Measurements from ENCODE around the gene ZDHHC14.

The ZDHHC14 gene

DNA sequence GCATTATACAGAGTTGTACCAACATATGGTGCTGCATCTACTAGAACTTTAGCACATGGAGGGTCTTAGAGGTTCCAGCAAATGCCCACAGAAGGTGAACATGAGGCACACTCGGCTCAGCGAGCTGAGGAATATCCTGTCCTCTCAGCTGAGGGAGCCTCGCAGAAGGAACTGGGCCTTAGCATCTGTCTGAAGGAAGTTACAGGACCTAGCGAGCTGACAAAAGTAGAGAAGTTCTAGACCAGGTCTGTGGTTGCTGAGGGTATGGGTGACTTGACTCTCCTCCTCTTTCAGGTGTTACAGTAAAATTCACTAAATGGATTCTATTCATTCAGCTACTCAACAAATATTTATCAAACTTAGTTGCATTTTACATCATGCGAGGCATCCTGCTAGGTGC is 157.2 kb downstream of the ZDHHC14 start:
- no peak for DNase-seq

DNA sequence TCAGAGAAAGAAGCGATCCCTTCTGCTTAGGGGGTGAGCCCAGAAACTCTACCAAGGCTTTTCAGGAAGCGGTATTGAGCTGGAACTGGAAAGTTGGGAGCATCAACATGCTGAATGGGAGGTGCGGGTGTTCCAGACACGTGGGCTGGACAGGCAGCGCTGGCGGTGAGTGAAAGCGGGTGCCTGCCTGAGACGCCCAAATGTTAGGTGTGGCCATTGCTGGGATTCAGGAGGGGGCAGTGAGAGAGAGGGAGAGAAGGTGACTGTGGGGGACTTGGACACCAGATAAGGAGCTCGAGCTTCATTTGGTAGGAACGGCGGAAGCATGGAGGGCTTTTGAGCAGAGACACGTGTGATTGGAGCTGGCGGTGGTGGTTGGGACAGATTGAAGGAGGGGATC is 157.7 kb downstream of the ZDHHC14 start:
- DNase-seq, result no peak

DNA sequence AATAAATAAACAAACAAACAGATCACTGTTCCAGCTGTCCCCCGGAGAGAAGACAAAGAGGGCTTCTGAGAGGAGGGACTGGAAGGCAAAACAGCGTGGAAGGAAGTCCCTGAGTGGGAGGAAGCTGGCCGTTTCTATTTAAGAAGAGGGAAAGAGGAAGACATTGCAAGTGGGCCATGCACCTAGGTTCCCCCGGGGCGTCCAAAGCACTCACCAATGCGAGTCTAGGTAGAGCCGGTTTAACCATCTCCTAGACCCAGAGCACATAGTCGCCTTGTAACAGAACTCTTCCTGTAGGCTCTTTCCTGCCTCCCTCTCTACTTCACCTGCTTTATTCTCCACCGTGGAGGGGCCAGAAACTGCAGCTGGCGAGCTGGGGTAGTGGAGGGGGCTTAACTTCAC is 158.4 kb downstream of the ZDHHC14 start:
- no peak for DNase-seq

DNA sequence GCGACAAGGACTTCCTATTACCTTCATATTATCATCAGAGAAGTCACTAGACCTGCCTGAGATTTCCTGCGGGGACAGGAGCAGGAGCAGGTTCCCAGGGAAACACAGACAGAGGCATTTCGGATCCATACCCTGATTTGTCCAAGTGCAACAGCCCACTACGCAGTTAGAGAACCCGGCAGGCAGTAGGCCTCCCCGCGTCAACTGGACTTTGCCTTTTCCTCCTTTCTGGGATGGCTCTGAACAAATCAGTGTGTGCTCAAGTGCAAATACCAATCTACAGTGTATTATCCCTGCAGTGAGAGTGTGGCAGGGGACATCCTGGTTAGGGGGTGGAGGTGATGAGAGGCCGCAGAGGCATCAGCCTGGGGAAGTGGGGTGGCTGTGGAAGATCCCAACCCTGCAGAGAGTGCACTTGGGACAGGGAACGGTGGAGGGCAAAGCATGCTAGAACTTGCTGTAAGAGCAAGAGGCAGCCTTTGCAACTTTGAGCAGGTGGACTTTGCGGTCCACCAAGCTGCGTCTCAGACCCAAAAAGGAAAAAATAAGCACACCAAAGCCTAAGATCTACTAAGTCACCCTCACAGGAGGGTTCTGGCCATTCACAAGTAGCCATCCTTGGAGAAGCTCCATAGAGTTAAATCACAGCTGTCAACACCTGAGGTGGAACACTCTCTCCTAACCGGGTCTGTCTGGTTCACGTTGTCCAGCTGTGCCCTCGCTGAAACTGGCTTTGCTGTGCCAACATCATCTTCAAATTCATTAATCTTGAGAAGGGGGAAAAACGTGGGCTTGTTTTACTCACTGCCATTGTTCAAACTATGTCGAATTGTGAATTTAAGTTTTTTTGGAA is 159.1 kb downstream of the ZDHHC14 start:
- no peak for DNase-seq

DNA sequence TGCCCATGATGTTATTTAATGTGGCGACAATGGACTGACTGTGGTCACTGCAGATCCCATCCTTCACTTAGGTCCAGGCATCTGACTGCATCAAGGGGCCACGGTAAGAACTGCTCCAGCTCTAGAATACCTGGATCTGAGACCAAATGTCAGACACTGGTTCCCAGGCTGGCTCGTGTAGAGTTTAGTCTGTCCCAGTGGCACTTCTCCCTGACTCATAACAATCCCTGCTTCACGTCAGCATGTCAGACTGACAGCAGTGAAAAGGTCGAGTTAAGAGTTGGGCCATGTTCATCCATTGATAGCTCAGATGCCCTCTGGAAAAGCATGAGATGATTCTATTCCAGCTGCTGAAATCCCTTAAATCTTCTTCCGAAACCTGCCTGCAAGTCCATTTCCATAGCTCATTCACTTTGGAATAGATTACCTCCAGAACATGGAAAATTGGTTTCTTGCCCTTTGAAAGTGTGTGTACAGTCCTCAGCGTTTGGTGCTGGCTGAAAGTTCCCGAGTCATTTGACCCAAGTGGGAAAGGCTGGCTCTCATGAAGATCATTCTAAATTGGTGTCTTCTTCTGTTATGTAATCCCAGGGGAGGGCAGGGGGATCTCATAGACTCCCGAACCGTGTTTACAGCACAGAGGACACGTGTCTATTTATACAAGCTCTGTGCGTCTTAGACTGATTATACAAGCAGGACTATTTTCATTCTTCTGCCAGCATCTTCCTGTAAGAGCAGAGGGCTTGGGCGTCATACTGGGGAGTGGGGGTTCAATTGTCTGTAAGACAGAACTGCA is 160.8 kb downstream of the ZDHHC14 start:
- DNase-seq, result no peak

DNA sequence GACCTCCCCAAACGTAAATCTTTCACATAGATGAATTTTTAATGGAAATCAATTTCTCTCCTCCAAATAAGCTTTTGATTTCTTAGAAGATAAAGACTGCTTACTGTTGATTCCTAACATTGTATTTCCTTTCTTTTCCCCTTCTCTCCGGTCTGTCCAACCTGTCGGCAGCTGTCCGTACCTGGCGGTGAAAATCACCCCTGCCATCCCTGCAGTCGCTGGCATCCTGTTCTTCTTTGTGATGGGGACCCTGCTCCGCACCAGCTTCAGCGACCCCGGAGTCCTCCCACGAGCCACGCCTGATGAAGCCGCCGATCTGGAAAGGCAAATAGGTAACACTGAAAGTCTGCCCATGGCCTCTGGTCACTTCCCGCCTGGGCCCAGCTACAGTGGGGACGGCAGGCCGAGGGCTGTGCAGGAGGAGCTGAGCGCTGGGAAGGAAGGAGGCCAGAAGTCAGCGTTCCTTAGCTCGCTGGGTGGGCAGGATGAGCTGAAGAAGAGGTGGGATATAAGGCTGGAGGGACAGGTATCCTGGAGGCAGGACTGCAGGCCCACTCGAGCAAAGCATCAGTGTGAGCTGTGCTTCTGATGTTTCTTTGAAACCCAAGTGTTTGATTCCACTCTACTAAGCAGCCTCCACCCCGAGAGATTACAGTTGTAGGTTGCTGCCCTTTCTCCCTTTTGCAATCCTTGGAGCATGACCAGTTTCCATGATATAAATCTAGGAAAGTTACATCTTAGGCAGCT is 161.6 kb downstream of the ZDHHC14 start:
- DNase-seq, result no peak

DNA sequence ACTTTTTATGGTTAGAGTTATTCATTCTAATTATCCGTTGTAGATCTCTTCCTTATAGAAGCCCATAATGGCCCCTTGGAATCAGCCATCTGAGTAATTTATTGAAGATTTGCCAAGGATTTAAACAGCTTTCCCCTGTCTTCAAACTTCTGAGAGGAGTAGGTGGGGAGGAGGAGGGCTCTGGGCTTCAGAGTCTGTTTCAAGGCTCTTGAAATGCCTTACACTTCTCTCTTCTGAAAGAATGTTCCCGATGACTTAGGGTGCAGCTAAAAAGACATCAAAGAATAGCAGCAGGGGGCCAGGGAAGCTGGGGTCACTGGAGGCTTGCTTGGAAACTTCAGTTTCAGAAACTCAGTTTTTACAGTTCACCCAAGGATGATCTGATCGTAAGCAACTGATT is 165.3 kb downstream of the ZDHHC14 start:
- DNase-seq, result no peak

DNA sequence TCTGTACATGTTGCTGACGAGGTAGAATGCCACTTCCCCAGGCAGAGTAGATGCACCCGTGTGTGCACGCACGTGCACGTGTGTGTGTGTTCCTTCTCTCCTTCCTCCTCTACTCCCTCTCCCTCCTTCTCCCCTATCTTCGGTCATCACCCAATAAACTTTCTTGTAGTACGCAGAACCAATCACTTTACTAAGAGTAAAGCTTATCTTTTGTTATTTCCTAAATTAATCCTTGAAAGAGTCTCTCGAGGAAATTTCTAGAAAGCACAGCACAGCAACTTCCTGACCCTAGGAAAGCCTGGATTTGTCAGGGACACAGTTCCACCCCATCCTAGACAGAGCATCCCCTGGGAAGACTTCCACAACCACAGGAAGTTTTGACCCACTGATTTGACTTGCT is 166.1 kb downstream of the ZDHHC14 start:
- DNase-seq, result no peak

DNA sequence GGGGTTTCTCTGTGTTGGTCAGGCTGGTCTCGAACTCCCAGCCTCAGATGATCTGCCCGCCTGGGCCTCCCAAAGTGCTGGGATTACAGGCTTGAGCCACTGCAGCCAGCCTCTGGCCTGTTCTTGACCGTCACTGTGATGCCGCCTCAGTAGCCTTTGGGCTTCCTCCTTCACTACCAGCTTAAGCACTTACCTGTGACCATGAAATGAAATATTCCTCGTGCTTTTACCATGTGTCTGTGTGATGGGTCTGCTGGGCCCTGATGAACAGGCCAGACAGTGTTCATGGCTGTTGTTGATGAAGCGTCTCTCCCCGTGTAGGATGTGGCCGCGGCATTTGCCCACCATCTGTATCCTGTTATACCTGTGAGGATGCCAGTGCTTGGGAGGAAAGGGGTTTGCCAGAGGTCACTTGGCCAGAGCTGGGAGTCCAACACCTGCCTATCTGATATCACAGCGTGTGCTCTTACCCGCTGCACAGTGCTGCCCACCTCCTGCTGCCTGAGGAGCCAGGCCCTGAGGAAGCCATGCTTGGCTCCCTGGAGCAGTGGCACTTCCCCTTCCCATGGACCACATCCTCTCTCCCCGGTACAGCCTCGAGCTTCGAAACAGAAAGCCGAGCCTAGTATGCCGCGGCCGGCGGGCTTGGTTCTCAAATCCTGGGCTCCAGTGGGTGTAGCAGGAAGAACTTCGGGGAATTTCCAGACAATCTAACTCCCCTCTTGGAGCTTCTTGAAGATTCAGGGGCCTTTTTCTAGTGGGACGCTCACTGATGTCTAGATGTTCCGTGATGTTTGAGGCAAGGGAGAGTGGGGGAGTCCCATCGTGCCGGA is 167.9 kb downstream of the ZDHHC14 start:
- no peak for DNase-seq

DNA sequence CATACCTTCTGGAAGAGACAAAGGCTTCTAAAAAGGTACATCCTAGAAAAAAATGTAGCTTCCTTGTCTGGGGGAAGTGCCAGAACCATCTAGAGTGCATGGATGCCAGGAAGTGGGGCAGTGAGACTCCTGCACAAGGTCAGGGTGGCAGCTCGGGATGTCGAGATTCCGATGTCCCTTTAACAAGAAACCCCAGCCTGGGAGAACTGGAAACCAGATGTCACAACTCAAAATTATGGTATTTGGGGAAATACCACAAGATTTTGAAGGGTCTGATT is 168.4 kb downstream of the ZDHHC14 start:
- no peak for DNase-seq

DNA sequence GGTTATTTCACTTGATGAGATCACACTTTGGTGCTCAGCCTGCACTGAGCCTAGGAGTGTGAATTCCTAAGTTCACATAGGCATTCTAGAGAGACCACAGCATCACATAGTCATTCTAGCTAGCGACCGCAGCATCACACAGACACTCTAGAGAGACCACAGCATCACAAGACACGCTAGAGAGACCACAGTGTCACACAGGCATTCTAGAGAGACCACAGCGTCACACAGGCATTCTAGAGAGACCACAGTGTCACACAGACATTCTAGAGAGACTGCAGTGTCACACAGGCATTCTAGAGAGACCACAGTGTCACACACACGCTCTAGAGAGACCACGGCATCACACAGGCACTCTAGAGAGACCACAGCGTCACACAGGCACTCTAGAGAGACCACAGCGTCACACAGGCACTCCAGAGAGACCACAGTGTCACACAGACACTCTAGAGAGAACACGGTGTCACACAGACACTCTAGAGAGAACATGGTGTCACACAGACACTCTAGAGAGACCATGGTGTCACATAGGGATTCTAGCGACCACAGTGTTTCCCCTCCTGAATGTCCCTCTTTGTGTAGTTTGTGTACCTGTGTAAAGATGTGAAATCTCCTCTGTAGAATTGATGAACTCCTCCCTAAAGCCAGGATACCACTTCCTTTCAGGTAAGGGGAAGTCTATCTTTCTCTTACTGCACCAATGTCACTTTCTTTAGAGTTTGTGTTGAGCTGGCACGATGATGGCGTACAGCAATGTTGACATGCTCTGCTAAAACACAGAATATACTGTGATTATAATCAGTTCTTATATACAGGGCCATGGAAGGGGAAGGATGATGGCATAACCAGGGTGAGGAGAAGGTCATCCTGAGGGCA is 169.4 kb downstream of the ZDHHC14 start:
- DNase-seq, result no peak

DNA sequence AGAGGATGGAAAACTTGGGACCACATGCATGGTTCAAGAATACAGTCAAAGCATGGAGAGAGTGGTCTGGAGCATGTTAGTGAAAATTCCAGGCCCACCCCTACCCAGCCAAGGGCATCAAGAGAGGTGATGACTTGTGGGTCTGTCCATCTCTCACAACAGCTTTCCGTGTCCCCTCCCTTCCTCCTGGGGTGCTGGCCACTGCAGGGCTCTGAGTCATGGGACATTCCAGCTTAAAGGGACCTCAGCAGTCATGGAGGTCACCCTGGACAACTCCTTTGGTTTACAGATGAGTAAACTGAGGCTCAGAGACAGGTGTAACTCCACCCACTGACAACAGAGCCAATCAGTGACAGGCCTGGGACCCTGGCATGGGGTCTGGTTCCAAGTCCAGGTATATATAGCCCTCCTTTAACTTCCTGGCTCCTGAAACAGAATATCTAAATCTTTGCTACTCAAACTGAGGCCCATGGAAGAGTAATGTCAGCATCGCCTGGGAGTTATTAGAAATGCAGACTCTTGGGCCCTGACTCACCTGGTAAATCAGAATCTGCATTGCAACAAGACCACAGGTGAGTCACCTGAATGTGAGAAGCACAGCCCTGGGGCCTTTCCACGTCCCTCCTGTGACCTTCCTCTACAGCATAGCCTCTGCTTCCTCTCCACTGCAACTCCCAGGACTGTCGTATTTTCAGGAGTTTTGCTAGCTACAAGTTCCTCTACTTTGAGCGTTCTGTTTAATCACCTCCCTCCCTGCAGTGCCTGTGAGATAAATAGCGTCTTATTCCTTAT is 170.2 kb downstream of the ZDHHC14 start:
- DNase-seq, result no peak

DNA sequence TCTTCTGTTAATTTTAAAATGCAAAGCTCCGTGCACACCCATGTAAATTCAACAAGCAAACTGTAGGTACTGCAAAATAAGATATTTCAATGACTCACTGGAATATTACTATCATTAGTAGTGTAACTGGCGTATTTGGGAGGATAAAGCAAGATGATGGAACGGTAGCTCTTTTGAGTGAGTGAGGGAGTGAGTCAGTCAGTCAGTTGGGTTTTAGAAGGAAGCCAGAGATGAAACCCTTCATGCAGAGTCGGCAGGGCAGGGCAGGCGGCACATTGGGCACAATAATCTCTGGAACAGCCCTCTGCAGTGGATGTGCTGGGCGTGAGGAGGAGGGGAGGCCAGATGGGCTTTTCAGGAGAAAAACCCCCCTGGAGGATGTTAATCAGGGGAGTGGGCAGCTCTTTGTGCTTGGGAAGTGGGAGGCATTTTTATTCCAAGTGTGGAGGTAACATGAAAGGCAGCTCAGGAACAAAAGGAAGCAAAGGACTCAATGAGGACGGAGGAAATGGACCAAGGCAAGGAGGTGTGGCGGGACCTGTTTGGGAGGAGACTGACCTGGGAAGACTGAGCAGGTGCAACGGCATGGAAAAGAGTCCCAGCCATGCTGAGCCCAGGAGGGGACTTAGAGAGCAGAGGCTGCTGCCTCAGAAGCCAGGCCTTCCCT is 171.2 kb downstream of the ZDHHC14 start:
- DNase-seq, result no peak

DNA sequence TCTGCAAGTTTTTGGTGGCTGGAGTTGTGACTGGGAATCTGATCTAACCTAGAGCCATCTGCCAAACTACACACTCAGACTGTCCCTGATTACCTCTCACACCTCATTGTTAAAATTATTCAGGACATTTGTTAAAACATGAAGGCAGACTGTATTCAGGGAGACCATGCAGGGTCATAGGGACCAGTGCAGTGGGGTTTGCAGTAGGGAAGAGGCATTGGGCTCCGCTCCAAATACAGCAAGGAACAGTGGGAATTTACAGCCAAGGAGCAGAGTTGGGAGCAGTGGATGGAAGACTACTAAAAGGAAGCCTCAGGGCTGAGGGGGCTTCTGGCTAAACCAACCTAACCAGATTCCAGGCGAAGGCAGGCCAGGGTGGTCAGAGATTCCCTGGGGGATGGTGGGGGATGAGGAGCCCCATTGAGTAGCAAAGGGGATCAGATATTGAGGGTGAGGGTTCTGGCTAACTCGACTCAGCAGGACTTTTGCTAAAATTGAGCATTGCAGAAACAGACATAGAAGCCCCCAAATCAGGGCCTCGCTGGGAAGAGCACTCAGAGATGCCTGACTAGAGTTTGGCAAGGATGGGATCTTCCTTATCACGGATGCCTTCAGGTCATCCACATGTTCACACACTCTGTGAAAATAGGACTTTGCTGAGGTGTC is 172.0 kb downstream of the ZDHHC14 start:
- no peak for DNase-seq

DNA sequence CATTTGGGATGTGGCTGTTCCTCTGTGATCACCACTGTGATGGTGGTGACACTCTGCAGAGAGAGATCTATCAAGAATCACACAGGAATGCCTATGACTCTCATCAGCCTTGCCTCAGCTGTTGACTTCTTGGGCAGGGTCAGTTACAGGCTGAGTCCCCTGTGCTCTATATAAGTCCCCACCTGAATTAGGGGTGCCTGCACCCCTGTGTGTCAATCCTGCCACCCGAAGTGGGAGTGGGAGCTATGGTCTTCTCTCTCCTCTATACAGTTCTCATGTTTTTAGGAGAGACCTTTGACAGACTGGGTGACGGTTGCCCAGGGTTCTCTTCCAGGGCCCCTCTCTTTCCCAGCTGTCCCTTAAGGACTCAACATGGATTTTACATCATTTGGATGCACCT is 173.8 kb downstream of the ZDHHC14 start:
- no peak for DNase-seq

DNA sequence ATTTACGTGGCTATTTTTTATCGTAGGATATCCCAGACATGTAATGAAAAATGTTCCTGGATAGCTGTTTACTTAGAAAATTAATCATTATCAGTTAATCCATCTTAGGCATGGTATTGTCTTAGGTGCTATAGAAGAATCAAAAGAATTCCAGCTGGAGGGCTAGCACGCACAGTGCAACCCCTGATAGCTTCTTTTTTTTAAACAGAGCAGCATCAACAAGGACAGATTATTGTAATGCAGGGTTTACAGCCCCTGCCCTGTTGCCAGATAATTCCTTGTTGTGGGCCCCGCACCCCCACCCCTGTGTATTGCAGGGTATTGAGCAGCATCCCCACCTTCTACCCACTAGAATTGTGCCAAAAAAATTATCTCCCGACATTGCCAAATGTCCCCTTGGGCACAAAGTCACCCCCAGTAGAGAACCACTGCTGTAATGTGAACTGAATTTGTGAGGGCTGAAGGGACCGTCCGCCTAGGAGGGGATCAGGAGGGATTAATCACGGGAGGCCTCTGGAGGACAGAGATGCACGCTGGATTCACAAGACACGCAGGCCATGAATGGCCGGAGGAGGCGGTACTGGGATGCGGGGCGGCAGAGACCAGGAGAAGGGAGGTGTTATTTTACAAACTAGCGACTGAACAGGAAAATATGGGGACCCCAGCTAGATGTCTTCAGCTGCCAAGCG is 174.6 kb downstream of the ZDHHC14 start:
- DNase-seq, result no peak

DNA sequence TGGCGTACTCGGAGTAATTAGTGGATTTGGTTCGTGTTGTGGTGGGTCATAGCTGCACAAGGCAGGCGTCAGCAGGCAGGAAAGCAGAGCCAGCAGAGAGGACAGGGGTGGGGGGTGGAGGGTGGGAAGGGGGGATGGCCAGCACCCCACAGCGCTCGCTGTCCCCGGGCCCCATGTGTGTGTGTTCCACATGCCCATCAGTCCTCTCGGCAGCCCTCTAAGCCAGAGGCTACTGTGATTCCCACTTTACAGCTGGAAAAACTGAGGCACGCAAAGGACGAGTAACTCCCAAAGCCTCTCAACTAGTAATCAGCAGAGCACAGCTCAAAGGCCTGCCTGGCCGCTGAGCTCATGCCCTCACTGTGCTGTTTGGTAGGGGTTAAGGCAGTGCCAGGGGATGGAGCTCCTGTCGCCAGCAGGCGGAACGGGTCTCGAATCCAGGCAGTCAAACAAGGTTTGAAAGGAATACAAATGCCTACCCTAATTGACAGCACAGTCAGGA is 175.2 kb downstream of the ZDHHC14 start:
- DNase-seq, result no peak

DNA sequence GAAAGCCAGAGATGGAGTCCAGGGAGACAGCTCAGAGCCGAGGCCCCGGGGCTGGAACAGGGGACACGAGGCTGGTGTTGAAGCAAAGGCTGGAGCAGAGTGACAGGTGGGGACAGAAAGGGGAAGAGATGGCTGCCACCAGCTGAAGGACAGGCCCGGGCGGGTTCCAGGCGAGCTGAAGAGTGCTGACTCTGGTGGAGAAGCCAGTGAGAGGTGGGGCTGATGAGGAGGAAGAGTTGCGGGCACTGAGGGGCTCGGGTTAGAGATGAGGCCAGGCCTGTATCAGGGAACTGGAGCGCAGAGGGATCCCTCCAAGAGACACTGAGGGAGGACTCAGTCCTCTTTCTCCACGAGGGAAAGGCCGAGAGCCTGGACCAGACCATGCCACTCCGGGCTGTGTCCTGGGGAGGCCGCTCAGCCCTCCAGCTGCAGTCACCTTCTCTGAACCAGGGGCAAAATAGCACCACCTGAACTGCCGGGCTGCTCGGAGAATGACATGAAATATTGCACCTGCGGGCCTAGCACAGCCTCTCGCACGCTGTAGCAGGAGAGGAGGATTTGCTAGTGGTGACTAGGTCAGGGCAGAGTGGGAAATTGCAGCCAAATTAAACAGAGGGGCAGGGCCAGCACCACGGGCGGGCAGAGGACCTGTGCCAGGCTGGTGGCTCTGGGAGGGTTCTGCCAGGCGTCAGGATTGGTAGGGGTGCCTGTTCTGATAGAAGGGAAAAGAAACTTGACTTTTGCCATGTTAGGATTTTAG is 175.9 kb downstream of the ZDHHC14 start:
- DNase-seq, result no peak

Data from kidney glomerular epithelial cell (primary cell).